Ovary (tissue), 3 donors: Measurements from ENCODE around the gene P2RY2.

Experiments
- EP300 ChIP-seq: sonication (generic); formaldehyde crosslinking; IDR thresholded peaks from one replicate; pipeline ENCODE4 v1.6.1; 2017; ENCODE audit warnings: antibody characterized with exemption
- POLR2A ChIP-seq: fragments of 450-650 bp; IDR thresholded peaks from one replicate; pipeline ENCODE4 v1.6.1; 2017; ENCODE audit warnings: antibody characterized with exemption, mild to moderate bottlenecking, moderate library complexity
- TF ChIP-seq, protein P1 (sequence below), 3 donors: fragments of 450-650 bp in 2 of 3; fragments of 200-600 bp in 1 of 3; IDR thresholded peaks; one replicate each; pipeline versions ENCODE4 v1.5.1 to v1.8.0; 2016 to 2022; ENCODE audit warnings: antibody characterized with exemption in 3 of 3, mild to moderate bottlenecking in 1 of 3
- donor health status: DM: no; HTN: no; CAD: no.

DNA sequence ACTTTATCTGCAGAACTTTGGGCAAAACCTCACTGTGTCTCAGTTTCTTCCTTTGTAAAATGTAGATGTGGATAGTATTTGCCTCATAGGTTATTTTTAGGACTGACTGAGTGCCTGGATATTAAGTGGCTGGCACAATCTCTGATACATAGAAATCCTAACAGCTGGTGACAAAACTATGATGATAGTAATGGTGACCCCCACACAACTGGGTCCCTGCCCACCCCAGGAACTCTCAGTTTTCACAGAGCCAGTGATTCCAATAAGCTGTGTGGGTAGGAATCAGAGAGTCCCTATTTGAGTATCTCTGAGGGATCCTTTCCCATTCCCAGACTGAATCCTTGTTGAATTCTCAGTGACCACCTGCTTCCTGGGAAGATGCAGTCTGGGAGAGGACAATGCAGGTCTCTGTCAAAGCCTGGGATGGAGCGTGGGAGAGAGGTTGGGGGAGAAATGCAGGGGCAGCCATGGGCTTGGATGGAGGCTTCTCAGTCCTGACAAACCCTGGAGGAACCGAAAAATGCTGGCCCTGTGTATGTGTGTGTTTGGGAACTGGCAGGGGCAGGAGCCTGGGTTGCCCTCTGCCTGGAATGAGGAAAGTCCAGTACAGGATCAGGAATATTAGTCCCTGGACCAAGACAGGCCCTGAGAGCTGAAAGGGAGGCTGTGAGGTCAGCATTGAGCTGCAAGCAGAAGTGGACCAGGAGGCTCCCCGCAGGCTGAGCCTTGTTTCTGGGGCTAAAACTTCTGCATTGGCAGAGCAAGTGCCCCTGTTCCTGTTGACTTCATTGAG, 48.0 kb downstream of the P2RY2 start:
- TF ChIP-seq, protein P1, sequence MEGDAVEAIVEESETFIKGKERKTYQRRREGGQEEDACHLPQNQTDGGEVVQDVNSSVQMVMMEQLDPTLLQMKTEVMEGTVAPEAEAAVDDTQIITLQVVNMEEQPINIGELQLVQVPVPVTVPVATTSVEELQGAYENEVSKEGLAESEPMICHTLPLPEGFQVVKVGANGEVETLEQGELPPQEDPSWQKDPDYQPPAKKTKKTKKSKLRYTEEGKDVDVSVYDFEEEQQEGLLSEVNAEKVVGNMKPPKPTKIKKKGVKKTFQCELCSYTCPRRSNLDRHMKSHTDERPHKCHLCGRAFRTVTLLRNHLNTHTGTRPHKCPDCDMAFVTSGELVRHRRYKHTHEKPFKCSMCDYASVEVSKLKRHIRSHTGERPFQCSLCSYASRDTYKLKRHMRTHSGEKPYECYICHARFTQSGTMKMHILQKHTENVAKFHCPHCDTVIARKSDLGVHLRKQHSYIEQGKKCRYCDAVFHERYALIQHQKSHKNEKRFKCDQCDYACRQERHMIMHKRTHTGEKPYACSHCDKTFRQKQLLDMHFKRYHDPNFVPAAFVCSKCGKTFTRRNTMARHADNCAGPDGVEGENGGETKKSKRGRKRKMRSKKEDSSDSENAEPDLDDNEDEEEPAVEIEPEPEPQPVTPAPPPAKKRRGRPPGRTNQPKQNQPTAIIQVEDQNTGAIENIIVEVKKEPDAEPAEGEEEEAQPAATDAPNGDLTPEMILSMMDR (IDR thresholded peaks at IDR 0.05) = no peak
- no peak for TF ChIP-seq EP300
- no peak for TF ChIP-seq POLR2A
